Activated CD4-positive, alpha-beta T cell treated with anti-CD3 and anti-CD28 coated beads, Interleukin-10, Interleukin-2, amounts not matched to agents 100 ng/mL and 50 ng/mL, durations not matched to agents 16 hours and 8 hours (primary cell): ENCODE results near the gene LEP.
"Not testable (repeated sequence)": the region's sequence is repeated elsewhere in the genome, so short reads cannot be mapped to it uniquely, and the experiment has no call there.

ENCODE experiments used
- DNase-seq: peaks from one replicate; pipeline ENCODE4 v3.0.0-alpha.2; 2020

The LEP gene

DNA sequence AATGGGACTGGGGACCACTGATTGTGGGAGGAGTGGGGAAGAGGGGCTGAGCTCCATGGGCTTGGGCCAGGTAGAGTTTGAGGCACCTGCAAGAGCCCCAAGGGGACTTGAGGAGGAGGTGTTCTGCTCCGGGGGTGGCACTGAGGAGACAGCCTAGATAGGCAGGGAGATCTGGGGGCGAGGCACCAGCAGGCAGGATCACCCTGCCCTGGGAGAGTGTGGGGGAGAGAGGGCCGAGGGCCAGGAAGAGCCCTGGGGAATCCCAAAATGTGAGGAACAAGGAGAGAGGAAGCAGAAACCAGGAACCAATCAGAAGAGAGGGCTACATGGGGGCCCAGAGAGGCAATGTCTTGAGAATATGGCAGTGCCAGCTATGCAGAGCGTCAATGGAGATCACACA, 34.6 kb downstream of the LEP start:
- no peak for DNase-seq

- no peak for DNase-seq
Observed at GRCh38 chr7:128278366-128278765, 37.3 kb downstream of the LEP start.

- DNase-seq, result no peak
Observed at GRCh38 chr7:128279124-128279713, 38.1 kb downstream of the LEP start.

DNA sequence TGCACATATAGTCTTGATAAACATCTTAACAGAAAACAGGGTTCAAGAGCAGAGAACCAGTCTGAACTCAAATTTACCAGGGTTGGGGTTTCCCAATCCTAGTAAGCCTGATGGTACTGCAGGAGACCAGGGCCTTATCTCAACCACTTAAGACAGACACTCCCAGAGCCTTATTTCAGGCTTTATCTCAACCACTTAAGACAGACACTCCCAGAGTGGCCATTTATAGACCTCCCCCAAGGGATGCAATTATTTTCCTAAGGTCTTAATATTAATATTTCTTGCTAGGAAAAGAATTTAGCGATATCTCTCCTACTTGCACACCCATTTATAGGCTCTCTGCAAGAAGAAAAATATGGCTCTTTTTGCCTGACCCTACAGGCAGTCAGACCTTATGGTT, 39.4 kb downstream of the LEP start:
- not testable (repeated sequence) for DNase-seq

DNA sequence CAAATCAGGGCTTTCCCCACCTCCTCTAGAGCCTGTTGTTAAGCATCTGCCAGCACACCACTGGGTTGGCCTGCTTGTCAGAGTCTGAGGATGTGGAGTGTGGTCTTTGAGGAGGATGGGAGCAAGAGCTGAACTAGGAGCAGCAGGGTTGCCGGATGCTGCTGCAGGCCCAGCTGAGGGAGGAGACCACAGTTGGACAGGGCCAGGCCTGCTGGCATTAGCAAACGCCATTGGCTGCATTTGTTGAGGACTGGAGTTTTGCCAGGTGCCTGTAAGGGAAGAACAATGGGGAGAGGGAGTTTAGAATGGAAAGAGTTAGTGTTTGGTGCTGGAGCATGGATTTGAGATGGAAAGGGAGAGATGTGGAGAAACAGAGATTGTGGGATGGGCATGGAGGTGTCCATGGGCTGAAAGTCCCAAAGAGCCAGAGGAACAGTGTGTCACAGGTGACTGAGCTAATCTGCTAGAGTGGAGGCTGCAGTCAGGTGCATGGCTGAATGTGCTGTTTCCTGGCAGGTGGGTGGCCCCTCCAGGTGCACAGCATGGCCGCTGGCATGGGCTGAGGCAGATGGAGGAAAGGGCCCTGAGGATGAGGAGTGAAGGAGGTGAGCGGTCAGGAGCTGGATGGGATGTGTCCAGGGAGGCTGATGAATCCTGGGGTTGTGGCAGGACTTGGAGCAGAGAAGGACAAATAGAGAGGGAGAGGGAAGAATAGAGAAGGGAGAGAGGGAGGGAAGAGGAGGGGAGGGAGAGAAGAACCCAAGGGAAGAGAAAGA, 40.7 kb downstream of the LEP start:
- DNase-seq, result no peak

DNA sequence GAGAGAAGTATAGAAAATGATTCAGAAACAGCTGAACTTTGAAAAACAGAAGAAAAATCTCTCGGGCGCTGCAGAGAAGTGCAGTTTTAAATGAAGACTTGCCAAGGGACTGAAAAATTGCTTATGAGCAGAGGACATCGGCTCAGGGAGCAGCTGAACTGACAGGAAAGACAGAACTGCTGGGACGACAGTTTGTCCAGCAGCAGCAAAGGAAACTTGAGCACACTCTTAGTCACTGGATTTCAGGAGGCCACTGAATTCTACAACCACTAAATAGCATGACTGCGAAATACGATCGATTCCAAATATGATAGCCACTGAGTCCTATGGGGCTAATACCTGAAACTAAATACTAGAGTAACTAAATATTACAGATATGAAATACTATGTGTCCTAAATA, 43.0 kb downstream of the LEP start:
- no peak for DNase-seq

DNA sequence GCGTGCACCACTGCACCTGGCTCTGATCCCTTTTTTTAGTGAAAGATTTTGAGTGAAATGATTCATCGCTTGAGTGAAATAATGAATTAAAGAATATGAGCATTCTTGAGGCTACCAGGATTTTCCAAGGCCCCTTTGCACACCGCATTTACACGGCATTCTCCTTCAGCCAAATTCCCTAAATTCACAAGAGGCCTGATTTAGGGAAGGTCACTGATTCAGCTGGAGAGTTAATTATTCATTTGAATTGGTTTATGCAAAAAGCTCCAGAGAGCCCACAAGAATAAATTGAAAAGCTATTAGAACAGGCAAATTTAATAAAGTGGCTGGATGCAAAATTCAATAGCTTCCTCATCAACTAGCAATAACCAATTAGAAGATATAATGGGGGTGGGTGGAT, 46.5 kb downstream of the LEP start:
- DNase-seq, result no peak

DNA sequence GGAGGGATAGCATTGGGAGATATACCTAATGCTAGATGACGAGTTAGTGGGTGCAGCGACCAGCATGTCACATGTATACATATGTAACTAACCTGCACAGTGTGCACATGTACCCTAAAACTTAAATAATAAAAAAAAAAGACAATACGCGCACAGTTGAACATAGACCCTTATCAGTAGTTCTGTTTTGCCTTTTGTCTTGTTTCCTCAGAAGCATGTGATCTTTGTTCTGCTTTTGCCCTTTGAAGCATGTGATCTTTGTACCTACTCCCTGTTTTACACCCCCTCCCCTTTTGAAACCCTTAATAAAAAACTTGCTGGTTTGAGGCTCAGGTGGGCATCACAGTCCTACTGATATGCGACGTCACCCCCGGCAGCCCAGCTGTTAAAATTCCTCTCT, 56.9 kb downstream of the LEP start:
- DNase-seq, result not testable (repeated sequence)

GRCh38 chr7:128299109-128299607, 58.1 kb downstream of the LEP start:
- no peak for DNase-seq

GRCh38 chr7:128302139-128302538, 61.1 kb downstream of the LEP start:
- DNase-seq, result no peak

DNA sequence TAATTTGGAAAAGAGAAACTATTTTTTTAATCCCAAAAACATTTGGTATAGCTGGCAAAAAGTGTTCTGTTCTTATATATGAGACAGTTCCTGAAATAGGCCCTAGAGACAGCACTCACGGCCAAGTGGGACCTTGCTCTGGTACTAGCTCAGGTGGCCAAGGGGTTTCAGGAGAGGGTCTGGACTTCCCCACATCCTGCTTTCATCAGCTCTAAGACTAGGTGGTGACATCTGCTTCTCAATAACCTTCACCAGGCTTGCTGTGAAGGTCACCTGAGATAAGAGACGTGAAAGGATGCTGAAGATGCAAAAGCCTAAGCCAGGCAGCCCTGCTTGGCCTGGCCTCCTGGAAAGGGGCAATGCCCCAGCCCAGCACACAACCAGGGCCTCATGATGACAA, 62.1 kb downstream of the LEP start:
- DNase-seq, result no peak

GRCh38 chr7:128303643-128304042, 62.6 kb downstream of the LEP start:
- DNase-seq, result no peak

DNA sequence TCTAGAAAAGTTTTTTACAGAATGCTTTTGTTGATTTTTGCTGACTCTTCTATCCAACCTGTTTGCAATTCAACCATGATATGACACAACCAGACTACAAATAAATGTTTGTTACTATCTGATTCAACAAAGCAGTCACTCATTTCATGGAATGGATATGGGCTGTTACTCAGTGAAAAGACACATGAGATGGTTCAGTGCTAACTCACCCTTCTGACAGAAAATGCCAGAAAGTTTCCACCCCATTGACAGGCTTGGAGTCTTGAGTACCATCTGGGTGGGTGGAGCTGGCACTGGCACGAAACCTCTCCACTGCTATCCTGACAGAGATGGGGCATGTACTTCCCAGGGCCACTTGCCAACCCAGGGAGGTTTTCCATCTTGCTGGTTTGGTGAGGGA, 63.1 kb downstream of the LEP start:
- no peak for DNase-seq

DNA sequence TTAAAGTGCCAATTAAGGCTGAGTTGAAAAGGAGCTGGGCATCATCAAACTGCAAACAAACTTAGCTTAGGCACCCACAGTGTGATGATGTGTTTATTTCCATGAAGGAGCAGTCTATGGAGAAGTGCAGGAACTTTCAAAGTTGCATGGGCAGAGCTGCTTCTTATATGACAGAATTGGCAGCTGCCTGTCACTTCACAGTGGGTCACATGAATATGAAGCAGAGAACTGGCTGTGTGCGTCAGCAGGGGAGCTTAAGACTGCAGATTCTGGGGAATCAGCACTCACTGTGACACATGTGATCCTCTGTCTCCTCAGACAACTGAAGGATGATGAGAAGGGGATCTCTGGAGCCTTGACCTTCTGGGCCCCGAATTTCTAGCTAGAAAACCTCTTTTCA, 66.0 kb downstream of the LEP start:
- no peak for DNase-seq
